GM12864 (cell line): ENCODE data around the gene SERPIND1.

ENCODE experiments used
- DNase-seq: peaks from one replicate; pipeline ENCODE4 v3.0.0-alpha.2; 2011; ENCODE audit warnings: low read depth
- H3K4me3 ChIP-seq: 2 replicates; pipeline ENCODE4 v1.5.1; 2011; ENCODE audit warnings: mild to moderate bottlenecking, low read depth, low read length, control low read depth
- TF ChIP-seq, protein P1 (sequence below): IDR thresholded peaks from 2 replicates; pipeline ENCODE4 v1.5.1; 2011; ENCODE audit warnings: low read depth, mild to moderate bottlenecking, moderate library complexity, low read length, control low read depth, inconsistent platforms; ENCODE audit errors: missing control alignments

The SERPIND1 gene

GRCh38 chr22:20760084-20760483 is 13.8 kb upstream of the SERPIND1 start:
- TF ChIP-seq, protein P1, sequence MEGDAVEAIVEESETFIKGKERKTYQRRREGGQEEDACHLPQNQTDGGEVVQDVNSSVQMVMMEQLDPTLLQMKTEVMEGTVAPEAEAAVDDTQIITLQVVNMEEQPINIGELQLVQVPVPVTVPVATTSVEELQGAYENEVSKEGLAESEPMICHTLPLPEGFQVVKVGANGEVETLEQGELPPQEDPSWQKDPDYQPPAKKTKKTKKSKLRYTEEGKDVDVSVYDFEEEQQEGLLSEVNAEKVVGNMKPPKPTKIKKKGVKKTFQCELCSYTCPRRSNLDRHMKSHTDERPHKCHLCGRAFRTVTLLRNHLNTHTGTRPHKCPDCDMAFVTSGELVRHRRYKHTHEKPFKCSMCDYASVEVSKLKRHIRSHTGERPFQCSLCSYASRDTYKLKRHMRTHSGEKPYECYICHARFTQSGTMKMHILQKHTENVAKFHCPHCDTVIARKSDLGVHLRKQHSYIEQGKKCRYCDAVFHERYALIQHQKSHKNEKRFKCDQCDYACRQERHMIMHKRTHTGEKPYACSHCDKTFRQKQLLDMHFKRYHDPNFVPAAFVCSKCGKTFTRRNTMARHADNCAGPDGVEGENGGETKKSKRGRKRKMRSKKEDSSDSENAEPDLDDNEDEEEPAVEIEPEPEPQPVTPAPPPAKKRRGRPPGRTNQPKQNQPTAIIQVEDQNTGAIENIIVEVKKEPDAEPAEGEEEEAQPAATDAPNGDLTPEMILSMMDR, result no peak
- no peak for DNase-seq

DNA sequence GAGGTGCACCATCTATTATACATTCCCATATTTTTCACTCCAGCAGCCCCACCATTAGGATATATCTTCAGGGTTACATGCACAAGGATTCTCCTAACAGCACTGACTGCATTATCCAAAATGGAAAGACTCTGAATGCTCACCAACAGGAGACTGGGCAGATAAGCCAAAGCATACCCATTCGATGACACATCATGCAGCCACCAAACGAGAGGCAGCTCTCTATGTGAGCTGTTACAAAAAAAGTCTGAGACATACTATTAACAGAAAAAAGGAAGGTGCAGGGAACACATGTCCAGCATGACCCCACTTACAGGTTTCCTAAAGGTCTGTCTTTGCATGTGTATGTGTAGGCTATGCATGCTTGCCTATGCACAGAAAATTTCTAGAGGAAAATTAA is 12.4 kb upstream of the SERPIND1 start:
- no peak overlapping the region for H3K4me3 ChIP-seq
- DNase-seq, result no peak
- TF ChIP-seq, protein P1, result no peak

More at GRCh38 chr22:20760084-20760483, 13.8 kb upstream of the SERPIND1 start:
- H3K4me3 ChIP-seq, result no peak overlapping the region

DNA sequence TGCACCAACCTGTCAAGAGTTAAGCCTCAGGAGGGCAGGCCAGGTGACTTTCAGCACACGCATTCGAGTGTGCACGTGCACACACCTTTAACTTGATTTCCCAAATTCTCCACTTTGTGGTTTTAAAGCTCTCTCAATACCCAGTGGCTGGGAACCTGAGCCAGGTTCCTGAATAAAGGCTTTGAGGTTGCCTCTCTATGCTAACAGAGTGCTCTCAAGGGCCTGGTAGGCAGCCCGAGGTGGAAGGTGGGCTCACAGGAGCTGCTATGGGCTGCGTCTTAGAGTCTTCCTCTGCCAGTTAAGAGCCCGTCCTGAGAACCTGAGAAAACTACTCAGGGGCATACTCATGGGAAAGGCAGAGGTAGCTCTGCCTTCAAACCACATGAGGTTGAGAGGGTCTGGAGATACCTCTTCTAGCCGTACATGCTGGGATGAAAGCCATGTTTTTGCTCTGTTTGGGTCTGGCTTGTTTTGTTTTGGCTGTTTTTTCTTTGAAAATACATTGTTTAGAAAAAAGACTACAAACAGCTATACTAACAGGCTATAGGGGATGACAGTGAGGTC is 11.6 kb upstream of the SERPIND1 start:
- no peak for DNase-seq

DNA sequence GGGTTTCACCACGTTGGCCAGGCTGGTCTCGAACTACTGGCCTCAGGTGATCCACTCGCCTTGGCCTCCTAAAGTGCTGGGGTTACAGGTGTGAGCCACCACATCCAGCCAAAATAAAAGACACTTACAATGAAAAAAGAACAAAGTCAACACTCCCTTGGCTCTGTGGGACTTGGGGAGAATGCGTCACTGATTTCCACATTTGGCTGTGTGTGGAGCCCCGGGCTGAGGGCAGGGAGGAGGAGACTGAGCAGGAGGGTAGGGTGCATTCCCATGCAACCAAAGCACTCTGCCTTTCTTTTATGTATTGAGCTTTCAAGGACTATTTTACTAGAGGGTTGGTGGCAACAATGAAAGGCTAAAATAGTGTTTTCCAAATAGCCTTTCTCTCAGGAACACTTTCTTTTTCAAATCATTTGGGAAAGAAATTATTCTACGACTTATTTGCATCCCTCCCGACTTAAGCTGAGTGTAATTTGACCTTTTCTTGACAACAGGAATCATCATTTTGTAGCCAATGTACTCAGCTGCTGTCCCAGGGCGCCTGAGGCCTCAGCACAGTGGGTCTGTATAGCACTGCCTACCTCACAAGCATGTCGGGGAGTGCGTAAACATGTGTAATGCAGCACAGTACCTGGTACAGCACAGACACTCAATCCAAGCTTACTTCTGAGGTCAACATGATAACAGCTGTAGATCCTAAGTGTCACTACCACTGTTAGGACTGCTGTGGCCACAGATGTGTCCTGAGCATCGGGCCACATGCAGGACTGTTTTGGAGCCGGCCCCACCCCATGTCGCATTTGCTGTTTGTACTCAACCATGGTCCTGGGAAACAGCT is 10.1 kb upstream of the SERPIND1 start:
- DNase-seq, result no peak
- TF ChIP-seq, protein P1, result no peak
- H3K4me3 ChIP-seq, result no peak overlapping the region

More for the DNA sequence above, 11.6 kb upstream of the SERPIND1 start:
- H3K4me3 ChIP-seq, result no peak overlapping the region
- TF ChIP-seq, protein P1, result no peak

- DNase-seq, result no peak
- H3K4me3 ChIP-seq, result no peak overlapping the region
- TF ChIP-seq, protein P1, result no peak
Observed at GRCh38 chr22:20764471-20764720, 9.5 kb upstream of the SERPIND1 start.

DNA sequence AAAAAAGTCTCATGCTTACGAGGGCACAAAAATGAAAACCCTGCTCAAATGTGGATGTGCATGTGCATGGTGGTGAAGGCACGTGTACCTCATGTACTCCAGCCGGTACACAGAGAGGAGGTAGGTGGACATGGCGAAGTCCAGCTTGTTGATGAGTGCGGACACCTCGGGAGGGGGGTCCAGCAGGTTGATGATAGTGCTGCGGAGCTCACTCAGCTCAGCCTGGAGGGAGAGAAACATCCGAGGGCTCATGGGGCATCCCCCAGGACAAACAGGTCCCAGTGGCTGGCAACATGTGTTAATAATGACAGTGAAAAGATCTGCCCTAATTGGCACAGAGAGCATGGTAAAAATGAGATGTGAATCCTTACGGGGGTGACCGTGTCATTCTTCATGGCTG is 9.2 kb upstream of the SERPIND1 start:
- no peak for DNase-seq
- TF ChIP-seq, protein P1, result no peak
- H3K4me3 ChIP-seq, result no peak overlapping the region

DNA sequence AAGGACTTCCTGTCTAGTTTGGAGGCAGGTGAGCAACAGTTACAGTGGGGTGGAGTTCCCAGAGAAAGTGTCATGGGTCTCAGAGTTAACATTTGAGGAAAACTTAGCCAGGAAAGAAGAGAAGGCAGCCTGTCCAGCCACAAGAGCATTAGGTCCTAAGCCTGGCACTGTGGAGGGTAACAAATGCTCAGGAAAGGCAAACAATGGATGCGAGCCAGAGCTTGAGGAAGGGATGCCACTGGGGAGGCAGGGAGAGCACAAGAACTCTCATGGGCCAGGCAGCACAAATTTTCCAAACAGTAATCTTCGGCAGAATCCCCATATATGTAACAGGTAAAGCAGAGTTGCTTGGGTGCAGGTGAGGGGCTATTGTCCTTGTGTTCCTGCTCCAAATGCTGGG is 8.0 kb upstream of the SERPIND1 start:
- DNase-seq, result no peak
- TF ChIP-seq, protein P1, result no peak

More for the DNA sequence above, 8.0 kb upstream of the SERPIND1 start:
- no peak overlapping the region for H3K4me3 ChIP-seq
